HG03139 (cell line): Measurements from ENCODE around the gene KIF3B.
"Not testable (repeated sequence)": the region's sequence is repeated elsewhere in the genome, so short reads cannot be mapped to it uniquely, and the experiment has no call there.

Experiments
- ATAC-seq: cut with Tn5 transposase; IDR thresholded peaks from one replicate; pipeline ENCODE4 v1.9.1; 2021; ENCODE audit not compliant: unreplicated experiment

Gene KIF3B

GRCh38 chr20:32382102-32382950 lies 104.9 kb downstream of the KIF3B start:
- ATAC-seq = no peak

DNA sequence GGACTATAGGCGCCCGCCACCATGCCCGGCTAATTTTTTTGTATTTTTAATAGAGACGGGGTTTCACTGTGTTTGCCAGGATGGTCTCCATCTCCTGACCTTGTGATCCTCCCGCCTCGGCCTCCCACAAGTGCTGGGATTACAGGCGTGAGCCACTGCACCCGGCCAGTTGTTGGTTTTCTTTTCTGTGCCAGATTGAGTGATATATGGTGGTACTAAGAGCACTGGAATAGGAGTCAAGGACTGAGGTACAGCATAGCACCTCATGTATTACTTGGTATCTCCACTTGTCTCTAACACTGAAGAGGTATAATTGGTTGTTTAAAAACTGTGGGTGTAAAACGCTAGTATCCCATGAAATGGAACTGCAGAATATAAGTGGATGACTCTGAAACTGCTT lies 106.0 kb downstream of the KIF3B start:
- not testable (repeated sequence) for ATAC-seq
